Gastroesophageal sphincter (tissue), 3 donors: ENCODE measurements around the gene NR6A1.

Experiments
- CTCF ChIP-seq, 4 experiments: fragments of 200-600 bp in 2 of 4; fragments of 450-650 bp in 2 of 4; sonication (generic) in 1 of 4; IDR thresholded peaks; one replicate each; pipeline ENCODE4 v1.5.1; 2017 to 2019; ENCODE audit warnings: antibody characterized with exemption in 4 of 4, mild to moderate bottlenecking in 2 of 4, moderate library complexity in 2 of 4
- POLR2A ChIP-seq, 2 donors: fragments of 450-650 bp; IDR thresholded peaks; one replicate each; pipeline ENCODE4 v1.6.1; 2017; ENCODE audit warnings: antibody characterized with exemption in 2 of 2, mild to moderate bottlenecking in 2 of 2, moderate library complexity in 1 of 2
- POLR2AphosphoS5 ChIP-seq: sonication (generic); formaldehyde crosslinking; IDR thresholded peaks from one replicate; pipeline ENCODE4 v1.6.1; 2017; ENCODE audit warnings: antibody characterized with exemption

GRCh38 chr9:124658165-124659017 is 112.7 kb downstream of the NR6A1 start:
- TF ChIP-seq CTCF (IDR thresholded peaks at IDR 0.05) (no peak), POLR2AphosphoS5 (no peak), POLR2A (IDR thresholded peaks at IDR 0.05) (no peak)
